Coronary artery (tissue), 2 donors: ENCODE results near the gene ARHGEF4.

Experiments used
- DNase-seq: peaks from one replicate; pipeline ENCODE4 v3.0.0-alpha.2; 2017; ENCODE audit warnings: low spot score
- H3K27ac ChIP-seq, 2 donors: fragments of 200-600 bp; sonication (generic); one replicate each; pipeline ENCODE4 v1.5.1; 2016 to 2019
- H3K4me3 ChIP-seq: fragments of 200-600 bp; sonication (generic); 2 replicates; pipeline ENCODE4 v1.5.1; 2016; ENCODE audit warnings: mild to moderate bottlenecking, moderate library complexity
- TF ChIP-seq, protein P1 (sequence below): fragments of 200-600 bp; sonication (generic); IDR thresholded peaks from one replicate; pipeline ENCODE4 v1.5.1; 2019; ENCODE audit warnings: antibody characterized with exemption

ARHGEF4 gene

GRCh38 chr2:130827502-130828251 lies 9.0 kb upstream of the ARHGEF4 start:
- no peak for DNase-seq
- TF ChIP-seq, protein P1, sequence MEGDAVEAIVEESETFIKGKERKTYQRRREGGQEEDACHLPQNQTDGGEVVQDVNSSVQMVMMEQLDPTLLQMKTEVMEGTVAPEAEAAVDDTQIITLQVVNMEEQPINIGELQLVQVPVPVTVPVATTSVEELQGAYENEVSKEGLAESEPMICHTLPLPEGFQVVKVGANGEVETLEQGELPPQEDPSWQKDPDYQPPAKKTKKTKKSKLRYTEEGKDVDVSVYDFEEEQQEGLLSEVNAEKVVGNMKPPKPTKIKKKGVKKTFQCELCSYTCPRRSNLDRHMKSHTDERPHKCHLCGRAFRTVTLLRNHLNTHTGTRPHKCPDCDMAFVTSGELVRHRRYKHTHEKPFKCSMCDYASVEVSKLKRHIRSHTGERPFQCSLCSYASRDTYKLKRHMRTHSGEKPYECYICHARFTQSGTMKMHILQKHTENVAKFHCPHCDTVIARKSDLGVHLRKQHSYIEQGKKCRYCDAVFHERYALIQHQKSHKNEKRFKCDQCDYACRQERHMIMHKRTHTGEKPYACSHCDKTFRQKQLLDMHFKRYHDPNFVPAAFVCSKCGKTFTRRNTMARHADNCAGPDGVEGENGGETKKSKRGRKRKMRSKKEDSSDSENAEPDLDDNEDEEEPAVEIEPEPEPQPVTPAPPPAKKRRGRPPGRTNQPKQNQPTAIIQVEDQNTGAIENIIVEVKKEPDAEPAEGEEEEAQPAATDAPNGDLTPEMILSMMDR: no peak
- no peak overlapping the region for H3K27ac ChIP-seq
- H3K4me3 ChIP-seq: no peak overlapping the region

GRCh38 chr2:130828461-130828860 lies 8.3 kb upstream of the ARHGEF4 start:
- Histone ChIP-seq H3K27ac (no peak overlapping the region), H3K4me3 (no peak overlapping the region)
- TF ChIP-seq, protein P1: no peak
- no peak for DNase-seq

- DNase-seq: no peak
- TF ChIP-seq, protein P1: no peak
- no peak overlapping the region for H3K4me3 ChIP-seq
- no peak overlapping the region for H3K27ac ChIP-seq
These were observed 7.7 kb upstream of the ARHGEF4 start for GRCh38 chr2:130829015-130829414.

- no peak for DNase-seq
- TF ChIP-seq, protein P1: no peak
- Histone ChIP-seq H3K27ac (no peak overlapping the region), H3K4me3 (no peak overlapping the region)
These were observed 6.2 kb upstream of the ARHGEF4 start for GRCh38 chr2:130830538-130830937.

GRCh38 chr2:130831356-130831755 lies 5.4 kb upstream of the ARHGEF4 start:
- DNase-seq: no peak
- TF ChIP-seq, protein P1: no peak
- no peak overlapping the region for H3K27ac ChIP-seq
- no peak overlapping the region for H3K4me3 ChIP-seq

DNA sequence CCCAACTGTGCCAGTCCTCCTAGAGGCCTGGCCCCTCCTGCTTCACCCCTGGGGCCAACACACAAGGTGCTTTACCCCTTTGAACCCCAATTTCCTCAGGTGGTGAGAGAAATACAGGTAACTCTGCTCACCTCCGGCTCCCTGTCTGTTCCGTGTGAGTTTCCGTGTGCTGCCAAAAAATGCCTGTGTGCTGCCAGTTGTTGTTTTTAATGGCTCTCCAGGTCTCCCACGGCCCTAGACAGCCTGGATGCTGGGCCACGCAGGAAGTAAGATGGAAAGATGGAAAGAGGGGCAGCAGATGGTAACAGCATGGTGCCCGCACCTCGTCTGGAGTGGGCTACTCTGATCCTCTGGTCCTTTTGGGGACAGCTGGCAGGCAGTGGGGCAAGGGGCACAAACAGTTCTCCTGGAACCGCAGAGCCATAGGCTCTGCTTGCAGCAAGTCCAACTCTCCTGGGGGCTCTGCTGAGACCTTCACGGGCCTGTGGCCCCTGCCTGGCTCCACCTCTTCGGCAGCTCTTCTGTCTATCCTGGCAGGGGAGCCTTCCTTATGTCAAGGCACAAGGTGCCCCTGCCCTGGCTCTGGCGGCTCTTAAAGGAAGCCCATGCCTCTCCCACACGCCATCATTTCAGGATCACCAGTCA lies 4.3 kb upstream of the ARHGEF4 start:
- TF ChIP-seq, protein P1: no peak
- Histone ChIP-seq H3K4me3 (no peak overlapping the region), H3K27ac (no peak overlapping the region)
- no peak for DNase-seq
